ENCODE measurements around the gene TPRA1.
"Not testable (repeated sequence)": the region's sequence is repeated elsewhere in the genome, so short reads cannot be mapped to it uniquely, and the experiment has no call there.

The TPRA1 gene

GRCh38 chr3:127615631-127616305, 25.2 kb upstream of the TPRA1 start:
- no peak for FAIRE-seq

DNA sequence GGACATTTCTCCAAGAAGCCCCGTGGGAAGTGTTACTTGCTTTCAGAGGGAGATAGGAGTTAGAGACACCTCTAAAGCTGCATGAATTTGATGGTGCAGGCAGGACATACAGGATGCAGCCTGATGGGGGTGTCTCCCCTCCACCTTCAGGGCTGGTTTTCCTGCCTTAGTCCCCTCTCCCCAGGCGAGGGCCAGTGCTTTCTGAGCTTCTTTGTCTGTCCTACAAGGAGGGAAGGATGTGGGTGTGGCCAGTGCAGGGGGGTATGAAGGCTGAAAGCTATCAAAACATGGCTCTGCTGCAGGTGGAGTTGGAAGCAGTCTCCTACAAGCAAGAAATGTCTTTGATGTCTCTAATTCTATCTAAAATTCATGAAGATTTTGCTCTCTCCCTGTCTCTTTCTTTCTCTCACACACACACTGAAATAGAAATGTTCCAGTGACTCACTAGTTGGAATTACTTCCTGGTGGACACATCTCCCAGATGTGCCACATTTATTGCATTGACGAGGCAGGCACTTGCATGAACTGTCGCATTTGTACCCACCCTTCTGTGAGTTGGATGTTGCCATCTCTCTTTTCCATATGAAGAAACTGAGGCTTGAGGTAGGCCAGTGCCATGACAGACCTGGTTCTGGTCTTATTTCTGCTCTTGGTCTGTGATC, 24.5 kb upstream of the TPRA1 start:
- FAIRE-seq, result no peak

DNA sequence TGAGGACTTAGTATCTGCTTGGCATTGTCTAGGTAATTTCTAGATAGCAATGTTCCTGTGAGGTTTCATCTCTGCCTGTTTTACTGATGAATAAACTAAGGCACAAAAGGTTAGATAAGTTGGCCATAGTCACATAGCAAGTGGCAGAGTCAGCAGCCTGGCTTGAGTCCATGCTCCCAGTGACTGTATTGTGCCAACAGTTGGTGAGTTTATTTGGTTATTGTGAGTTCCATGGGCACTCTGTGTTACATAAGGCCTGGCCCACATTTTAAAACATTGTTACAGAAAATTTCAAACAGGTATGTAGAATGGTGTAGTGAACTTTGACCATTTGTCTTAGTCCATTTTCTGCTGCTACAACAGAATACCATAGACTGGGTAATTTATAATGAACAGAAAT, 22.9 kb upstream of the TPRA1 start:
- no peak for FAIRE-seq

DNA sequence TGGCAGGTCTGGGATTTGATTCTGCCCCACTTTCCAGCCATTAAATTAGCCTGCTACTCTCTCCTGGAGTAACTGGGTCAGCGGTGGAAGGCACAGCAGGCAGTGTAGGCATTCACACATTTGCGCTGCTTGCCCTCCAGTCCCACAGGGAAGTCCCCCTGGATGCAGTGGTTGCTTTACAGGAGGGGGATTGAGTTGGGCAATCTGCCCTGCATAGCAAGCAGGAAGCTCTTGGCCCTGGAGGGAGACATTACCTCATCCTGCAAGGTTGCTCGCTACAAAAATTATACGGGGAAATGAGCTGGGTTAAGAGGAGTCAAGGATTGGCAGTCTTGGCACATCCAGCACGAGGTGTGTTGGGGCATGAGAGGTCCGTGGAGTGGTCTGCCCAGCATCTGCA, 22.4 kb upstream of the TPRA1 start:
- no peak for FAIRE-seq

GRCh38 chr3:127611251-127611650, 20.7 kb upstream of the TPRA1 start:
- FAIRE-seq, result no peak

DNA sequence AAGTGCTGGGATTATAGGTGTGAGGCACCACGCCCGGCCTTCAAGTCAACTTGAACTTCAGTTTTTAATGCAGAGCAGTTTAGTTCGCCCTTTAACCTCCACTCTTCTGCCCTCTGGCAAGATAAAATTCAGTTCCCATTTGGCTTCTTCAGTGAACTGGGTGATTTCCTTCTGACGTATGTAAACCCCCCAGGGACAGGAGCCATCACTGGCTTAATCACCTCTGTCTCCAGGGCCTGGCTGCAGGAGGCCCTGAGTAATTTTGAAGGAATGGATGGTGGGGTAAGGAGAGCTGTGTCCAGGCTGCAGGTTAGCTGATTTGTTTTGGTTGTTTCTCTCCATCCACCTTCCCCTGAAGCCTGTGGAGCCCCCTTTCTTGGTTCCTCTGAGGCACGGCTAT, 19.6 kb upstream of the TPRA1 start:
- FAIRE-seq, result no peak

- FAIRE-seq, result no peak
Observed at GRCh38 chr3:127608362-127608718, 17.8 kb upstream of the TPRA1 start.

DNA sequence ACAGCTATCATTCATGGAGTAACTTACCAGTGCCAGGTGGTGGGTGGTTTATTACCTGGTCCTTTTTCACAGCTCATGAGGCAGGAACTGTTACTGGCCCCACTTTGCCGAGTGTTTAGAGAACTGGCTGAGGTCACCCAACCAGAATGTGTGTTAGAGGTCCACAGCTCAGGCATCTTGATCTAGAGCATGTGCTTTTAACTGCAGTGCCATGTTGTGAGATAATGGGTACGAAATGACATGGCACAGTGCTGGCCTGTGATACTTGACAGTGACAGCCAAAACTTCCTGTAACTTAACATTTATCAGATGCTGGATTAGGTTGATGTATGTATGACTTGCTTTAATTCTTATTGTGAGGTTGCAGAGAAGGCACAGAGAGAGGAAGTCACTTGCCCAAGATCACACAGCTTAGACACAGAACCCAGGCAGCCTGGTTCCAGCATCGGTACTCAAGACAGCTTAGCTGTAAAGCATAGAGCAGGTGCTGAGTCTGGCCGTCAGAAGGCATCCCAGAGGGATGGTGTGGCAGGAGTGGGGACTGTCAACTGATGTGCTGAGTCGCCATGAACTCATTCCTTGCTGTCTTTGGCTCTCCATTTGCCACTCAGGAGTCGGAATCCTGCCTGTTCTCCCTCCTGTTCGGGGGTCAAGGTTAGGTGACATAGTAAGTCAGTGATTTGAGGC, 17.3 kb upstream of the TPRA1 start:
- no peak for FAIRE-seq

DNA sequence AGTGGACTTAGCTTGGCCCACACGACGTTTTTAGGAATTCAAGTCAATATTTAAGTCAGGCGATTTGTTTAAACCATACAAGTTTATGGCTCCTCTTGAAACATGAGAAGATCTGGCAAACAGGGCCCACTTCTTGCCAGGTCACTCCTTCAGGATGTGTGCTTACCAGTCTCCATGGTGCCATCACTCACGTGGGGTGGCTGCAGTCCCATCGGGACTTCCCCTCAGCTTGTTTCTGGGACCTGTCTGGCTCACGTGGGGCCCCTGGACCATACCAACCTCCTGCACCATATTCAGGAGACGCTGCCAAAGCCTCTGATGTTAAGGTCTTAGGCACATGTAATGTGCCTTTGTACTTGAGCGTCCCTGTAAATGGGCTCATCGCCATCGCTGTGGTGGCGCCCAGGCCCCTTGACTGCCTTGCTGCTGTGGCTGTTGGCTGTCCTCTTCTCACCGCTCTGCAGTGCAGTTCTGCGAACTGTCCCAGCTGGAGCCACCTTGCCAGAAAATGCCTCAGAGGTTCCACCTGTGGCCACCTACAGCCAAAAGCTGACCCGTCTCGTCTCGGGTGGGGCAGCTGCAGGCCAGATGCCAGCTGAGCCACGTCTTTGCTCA, 16.6 kb upstream of the TPRA1 start:
- no peak for FAIRE-seq

DNA sequence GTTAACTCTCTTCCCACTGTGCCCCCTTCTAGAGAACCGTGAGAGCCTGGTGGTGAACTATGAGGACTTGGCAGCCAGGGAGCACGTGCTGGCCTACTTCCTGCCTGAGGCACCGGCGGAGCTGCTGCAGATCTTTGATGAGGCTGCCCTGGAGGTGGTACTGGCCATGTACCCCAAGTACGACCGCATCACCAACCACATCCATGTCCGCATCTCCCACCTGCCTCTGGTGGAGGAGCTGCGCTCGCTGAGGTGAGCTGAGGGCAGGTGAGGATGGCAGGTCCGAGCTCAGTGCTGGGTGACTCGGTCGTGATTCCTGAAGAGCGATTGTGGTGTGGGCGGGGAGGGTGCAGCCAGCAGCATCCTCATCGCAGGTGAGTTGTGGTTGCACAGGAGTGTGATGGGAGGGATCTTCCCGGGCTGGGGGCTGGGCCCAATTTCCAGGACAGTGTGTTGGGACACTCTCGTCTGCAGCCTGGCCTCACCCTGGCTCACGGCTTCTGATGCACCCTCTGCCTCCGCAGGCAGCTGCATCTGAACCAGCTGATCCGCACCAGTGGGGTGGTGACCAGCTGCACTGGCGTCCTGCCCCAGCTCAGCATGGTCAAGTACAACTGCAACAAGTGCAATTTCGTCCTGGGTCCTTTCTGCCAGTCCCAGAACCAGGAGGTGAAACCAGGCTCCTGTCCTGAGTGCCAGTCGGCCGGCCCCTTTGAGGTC, 15.7 kb upstream of the TPRA1 start:
- FAIRE-seq, result no peak

DNA sequence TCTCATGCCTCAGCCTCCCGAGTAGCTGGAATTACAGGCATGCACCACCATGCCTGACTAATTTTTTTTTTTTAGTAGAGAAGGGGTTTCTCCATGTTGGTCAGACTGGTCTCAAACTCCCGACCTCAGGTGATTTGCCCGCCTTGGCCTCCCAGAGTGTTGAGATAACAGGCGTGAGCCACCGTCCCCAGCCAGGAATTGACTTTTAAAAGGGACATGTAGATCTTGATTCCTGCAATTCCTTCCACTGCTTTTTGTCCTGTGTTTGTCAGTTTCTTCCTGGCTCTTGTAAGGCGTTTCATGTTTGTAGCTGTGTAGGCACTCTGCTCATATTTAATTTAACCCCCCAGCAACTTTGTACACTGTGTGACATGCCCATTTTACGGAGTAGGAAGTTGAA, 15.0 kb upstream of the TPRA1 start:
- FAIRE-seq, result not testable (repeated sequence)

- no peak for FAIRE-seq
Observed at GRCh38 chr3:127604546-127605165, 14.1 kb upstream of the TPRA1 start.

- FAIRE-seq, result no peak
Observed at GRCh38 chr3:127604035-127604434, 13.5 kb upstream of the TPRA1 start.

DNA sequence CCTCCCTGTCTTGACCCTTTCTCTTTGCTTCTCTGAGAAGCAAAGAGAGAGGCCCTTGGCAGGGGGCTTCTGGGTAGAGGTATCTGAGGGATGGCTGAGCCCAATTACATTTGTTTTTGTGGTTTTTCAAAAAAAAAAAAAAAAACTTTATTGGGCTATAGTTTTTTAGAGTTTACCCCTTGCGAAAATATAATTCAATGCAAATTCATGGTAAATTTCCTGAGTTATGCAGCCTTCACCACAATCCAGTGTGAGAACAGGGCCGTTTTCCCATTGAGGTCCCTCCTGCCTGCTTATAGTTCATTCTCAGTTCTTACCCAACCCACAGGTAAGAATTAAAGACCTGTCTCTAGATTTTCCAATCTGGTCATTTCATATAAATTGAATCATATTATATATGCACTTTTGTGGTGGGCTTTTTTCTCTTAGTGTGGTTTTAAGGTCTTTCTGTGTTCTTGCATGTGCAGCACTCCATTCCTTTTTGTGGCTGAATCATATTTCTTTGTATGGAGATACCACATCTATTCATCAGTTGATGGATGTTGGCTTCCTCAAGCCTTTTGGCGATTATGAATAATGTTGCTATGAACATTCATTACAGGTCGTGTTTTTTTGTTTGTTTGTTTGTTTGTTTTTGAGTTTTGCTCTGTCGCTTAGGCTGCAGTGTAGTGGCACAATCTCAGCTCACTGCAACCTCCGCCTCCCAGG, 10.4 kb upstream of the TPRA1 start:
- FAIRE-seq, result no peak

DNA sequence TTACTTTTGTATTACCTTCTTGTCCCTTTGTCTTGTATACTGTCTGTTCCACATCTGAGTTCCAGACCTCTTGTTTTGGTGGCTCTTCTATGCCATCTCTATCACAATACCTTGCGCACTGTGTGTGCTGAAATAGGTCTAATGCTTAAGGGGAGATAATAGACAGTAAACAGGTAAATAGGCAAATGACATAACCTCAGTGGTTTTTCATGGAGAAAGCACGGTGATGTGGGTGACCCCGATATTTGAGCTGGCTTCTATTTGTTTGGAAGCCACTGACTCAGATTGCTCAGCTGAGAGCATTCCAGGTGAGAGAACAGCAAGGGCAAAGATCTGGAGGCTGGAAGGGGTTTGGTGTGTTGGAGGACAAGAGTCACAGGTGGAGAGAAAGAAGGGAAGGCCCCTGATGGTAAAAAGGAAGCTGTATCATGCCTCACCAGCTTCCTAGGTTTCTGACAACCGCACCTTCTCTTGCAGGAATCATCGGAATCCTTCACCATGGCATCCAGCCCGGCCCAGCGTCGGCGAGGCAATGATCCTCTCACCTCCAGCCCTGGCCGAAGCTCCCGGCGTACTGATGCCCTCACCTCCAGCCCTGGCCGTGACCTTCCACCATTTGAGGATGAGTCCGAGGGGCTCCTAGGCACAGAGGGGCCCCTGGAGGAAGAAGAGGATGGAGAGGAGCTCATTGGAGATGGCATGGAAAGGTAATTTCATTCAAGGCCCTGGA, 8.5 kb upstream of the TPRA1 start:
- no peak for FAIRE-seq

GRCh38 chr3:127597020-127597771, 6.7 kb upstream of the TPRA1 start:
- FAIRE-seq, result no peak

- FAIRE-seq, result no peak
Observed at GRCh38 chr3:127595303-127595702, 4.8 kb upstream of the TPRA1 start.

DNA sequence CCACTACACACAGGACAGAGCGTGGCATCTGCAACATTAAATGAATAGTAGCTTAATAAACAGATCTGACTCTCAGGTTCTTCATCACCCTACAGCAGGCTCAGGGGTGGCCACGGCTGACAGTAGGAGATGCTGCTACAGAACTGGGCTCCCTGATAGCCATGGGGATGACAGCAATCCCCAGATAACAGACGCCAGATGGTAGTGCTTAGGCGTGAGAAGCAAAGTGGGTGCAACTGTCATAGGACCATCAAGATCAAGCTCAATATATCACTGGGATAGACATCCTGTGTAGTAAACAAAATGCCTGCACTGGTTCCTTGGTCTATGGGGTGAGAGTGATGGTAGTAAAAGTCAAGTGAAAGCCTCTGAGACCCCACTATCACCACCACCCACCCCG, 2.6 kb upstream of the TPRA1 start:
- no peak for FAIRE-seq

DNA sequence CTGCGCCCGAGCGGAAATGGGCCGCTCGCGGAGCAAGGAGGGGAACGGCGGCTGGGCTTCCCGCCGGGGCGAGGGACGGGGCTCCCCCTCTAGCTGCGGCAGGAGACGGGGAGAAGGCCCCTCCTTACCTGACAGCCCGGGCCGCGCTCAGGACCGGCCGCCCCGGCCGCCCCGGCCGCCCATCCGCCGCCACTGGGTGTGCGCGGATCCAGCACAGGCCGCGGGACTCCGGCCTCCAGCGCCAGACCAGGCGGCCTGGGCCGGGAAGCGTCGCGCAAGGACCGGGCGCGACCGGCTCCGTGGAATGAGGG, 296 bp downstream of the TPRA1 start:
- no peak for FAIRE-seq

DNA sequence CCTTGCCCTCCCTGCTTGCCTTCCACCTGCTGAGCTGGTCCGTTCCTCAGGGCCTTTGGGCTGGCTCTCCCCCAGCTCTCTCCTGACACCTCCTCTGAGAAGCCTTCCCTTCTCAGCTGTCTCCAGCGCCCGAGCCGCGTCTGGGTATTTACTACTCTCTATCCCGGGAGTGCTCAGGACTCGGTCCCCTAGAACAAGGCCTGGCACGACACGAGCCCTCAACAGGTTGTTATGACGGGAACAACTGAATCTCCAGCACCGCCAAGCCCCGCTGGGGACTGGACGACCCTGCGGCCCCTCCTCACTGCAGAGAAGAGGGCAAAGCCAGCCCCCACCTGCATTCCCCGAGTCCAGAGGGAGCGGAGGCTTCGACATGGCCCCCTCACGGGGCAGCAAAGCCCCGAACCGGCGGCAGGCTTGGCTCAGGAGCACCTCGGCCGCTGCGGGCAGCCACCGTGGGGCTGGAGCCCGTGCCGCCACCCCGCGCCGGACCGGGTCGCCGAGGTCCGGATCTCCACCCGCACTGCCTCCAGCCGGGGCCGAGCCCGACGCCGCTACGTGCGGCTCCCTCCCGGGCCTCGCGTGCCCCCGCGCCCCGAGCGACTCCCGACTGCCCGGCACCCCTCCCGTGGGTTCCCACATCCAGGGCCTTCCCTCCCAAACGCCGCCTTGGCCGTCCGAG, 792 bp downstream of the TPRA1 start:
- no peak for FAIRE-seq
